ENCODE measurements around the gene ZNF221. TPM values are rescaled to one million over a fixed set of nuclear protein-coding genes. Genes with fewer than 3 reads are reported as not detected.
A peak's percentile ranks its signal among the peaks of the same experiment; 100 is the strongest.
"Not testable (repeated sequence)": the region's sequence is repeated elsewhere in the genome, so short reads cannot be mapped to it uniquely, and the experiment has no call there.

ZNF221 gene
- total RNA-seq, 1 donor from 2014 or later = 0.58 TPM

GRCh38 chr19:43934985-43935708 lies 15.9 kb upstream of the ZNF221 start, which contains the start of gene ZNF45:
Gene ZNF45, minus strand, starts transcription at chr19:43935282. Its CDS starts 13,097 bp downstream, at chr19:43922185.
- peak within 1 kb of the TSS; percentile 94 for H3K27ac Mint-ChIP-seq
- intact Hi-C loops (cut with micrococcal nuclease) = loop anchor here (1.0 to 10.0 kb wide), 7 partner anchors 16 to 272 kb away; partner anchors contain the start of genes ZNF155, ZNF221, ZNF224 and ZNF230
- H3K36me3 Mint-ChIP-seq (ENCODE audit: low read depth) = peaks cover 33% of the 10 kb centered on the region
- H3K27me3 Mint-ChIP-seq = no peaks in the 10 kb centered on the region
- peaks cover 10% of the 10 kb centered on the region for H3K4me1 Mint-ChIP-seq
- H3K4me3 Mint-ChIP-seq = peak within 1 kb of the TSS; percentile 92
- DNase-seq = peak; percentile 96
- H3K9me3 Mint-ChIP-seq = peaks cover 34% of the 10 kb centered on the region

- DNase-seq = no peak
- peaks cover 22% of the 10 kb centered on the region for H3K36me3 Mint-ChIP-seq (ENCODE audit: low read depth)
- no peaks in the 10 kb centered on the region for H3K27me3 Mint-ChIP-seq
- intact Hi-C loops (cut with micrococcal nuclease) = loop anchor here (5.0 to 10.0 kb wide), 3 partner anchors 46 to 271 kb away; partner anchors contain the start of genes ZNF155 and ZNF283
- no peak overlapping the region for H3K27ac Mint-ChIP-seq
- H3K4me3 Mint-ChIP-seq = peak overlapping the region; percentile 92
- peaks cover 10% of the 10 kb centered on the region for H3K4me1 Mint-ChIP-seq
- H3K9me3 Mint-ChIP-seq = peaks cover 31% of the 10 kb centered on the region
Observed at GRCh38 chr19:43936188-43936587, 14.8 kb upstream of the ZNF221 start.

- H3K4me1 Mint-ChIP-seq = peaks cover 2% of the 10 kb centered on the region
- H3K9me3 Mint-ChIP-seq = peaks cover 38% of the 10 kb centered on the region
- no peak overlapping the region for H3K4me3 Mint-ChIP-seq
- H3K36me3 Mint-ChIP-seq (ENCODE audit: low read depth) = no peaks in the 10 kb centered on the region
- intact Hi-C loops (cut with micrococcal nuclease) = loop anchor here (5.0 to 10.0 kb wide), 3 partner anchors 43 to 268 kb away; partner anchors contain the start of genes ZNF155 and ZNF283
- no peak for DNase-seq
- H3K27ac Mint-ChIP-seq = no peak overlapping the region
- no peaks in the 10 kb centered on the region for H3K27me3 Mint-ChIP-seq
Observed at GRCh38 chr19:43939557-43940260, 11.3 kb upstream of the ZNF221 start.

GRCh38 chr19:43940719-43941118 lies 10.3 kb upstream of the ZNF221 start:
- H3K27ac Mint-ChIP-seq = no peak overlapping the region
- intact Hi-C loops (cut with micrococcal nuclease) = no loop called here
- H3K27me3 Mint-ChIP-seq = no peaks in the 10 kb centered on the region
- peaks cover 38% of the 10 kb centered on the region for H3K9me3 Mint-ChIP-seq
- no peaks in the 10 kb centered on the region for H3K4me1 Mint-ChIP-seq
- DNase-seq = no peak
- no peaks in the 10 kb centered on the region for H3K36me3 Mint-ChIP-seq (ENCODE audit: low read depth)
- H3K4me3 Mint-ChIP-seq = no peak overlapping the region

- Mint-ChIP-seq H3K27ac (no peak overlapping the region), H3K27me3 (no peaks in the 10 kb centered on the region), H3K4me3 (no peak overlapping the region), H3K36me3 (ENCODE audit: low read depth) (peaks cover 2% of the 10 kb centered on the region), H3K4me1 (no peaks in the 10 kb centered on the region), H3K9me3 (peaks cover 38% of the 10 kb centered on the region)
- no peak for DNase-seq
- intact Hi-C loops (cut with micrococcal nuclease) = no loop called here
Observed at GRCh38 chr19:43941209-43941608, 9.8 kb upstream of the ZNF221 start.

GRCh38 chr19:43947412-43947811 lies 3.6 kb upstream of the ZNF221 start:
- H3K4me1 Mint-ChIP-seq; H3K36me3 Mint-ChIP-seq (ENCODE audit: low read depth); intact Hi-C loops (cut with micrococcal nuclease); H3K4me3 Mint-ChIP-seq; H3K27me3 Mint-ChIP-seq; DNase-seq; H3K27ac Mint-ChIP-seq: not testable (repeated sequence)
- H3K9me3 Mint-ChIP-seq = peaks cover 47% of the 10 kb centered on the region

GRCh38 chr19:43949803-43950202 lies 1.2 kb upstream of the ZNF221 start:
- Mint-ChIP-seq H3K9me3 (peaks cover 51% of the 10 kb centered on the region), H3K4me3 (peak overlapping the region; percentile 27)
- H3K4me1 Mint-ChIP-seq; H3K27me3 Mint-ChIP-seq; H3K36me3 Mint-ChIP-seq (ENCODE audit: low read depth); DNase-seq; intact Hi-C loops (cut with micrococcal nuclease); H3K27ac Mint-ChIP-seq: not testable (repeated sequence)

- Mint-ChIP-seq H3K27ac (no peak overlapping the region), H3K4me1 (no peaks in the 10 kb centered on the region), H3K27me3 (no peaks in the 10 kb centered on the region), H3K9me3 (peaks cover 25% of the 10 kb centered on the region), H3K36me3 (ENCODE audit: low read depth) (no peaks in the 10 kb centered on the region), H3K4me3 (no peak overlapping the region)
- no peak for DNase-seq
- intact Hi-C loops (cut with micrococcal nuclease) = no loop called here
Observed at GRCh38 chr19:43956827-43957226, 5.8 kb downstream of the ZNF221 start.

GRCh38 chr19:43957891-43958290 lies 6.9 kb downstream of the ZNF221 start:
- no peaks in the 10 kb centered on the region for H3K4me1 Mint-ChIP-seq
- intact Hi-C loops (cut with micrococcal nuclease) = no loop called here
- H3K27me3 Mint-ChIP-seq = no peaks in the 10 kb centered on the region
- H3K27ac Mint-ChIP-seq = no peak overlapping the region
- DNase-seq = no peak
- H3K9me3 Mint-ChIP-seq = peaks cover 27% of the 10 kb centered on the region
- H3K4me3 Mint-ChIP-seq = no peak overlapping the region
- no peaks in the 10 kb centered on the region for H3K36me3 Mint-ChIP-seq (ENCODE audit: low read depth)

- H3K27ac Mint-ChIP-seq = no peak overlapping the region
- DNase-seq = no peak
- peaks cover 34% of the 10 kb centered on the region for H3K9me3 Mint-ChIP-seq
- H3K27me3 Mint-ChIP-seq = no peaks in the 10 kb centered on the region
- H3K36me3 Mint-ChIP-seq (ENCODE audit: low read depth) = no peaks in the 10 kb centered on the region
- intact Hi-C loops (cut with micrococcal nuclease) = no loop called here
- H3K4me3 Mint-ChIP-seq = no peak overlapping the region
- H3K4me1 Mint-ChIP-seq = no peaks in the 10 kb centered on the region
Observed at GRCh38 chr19:43960411-43960810, 9.4 kb downstream of the ZNF221 start.

- H3K27me3 Mint-ChIP-seq = no peaks in the 10 kb centered on the region
- no peak overlapping the region for H3K27ac Mint-ChIP-seq
- no peak for DNase-seq
- peaks cover 5% of the 10 kb centered on the region for H3K36me3 Mint-ChIP-seq (ENCODE audit: low read depth)
- no peak overlapping the region for H3K4me3 Mint-ChIP-seq
- intact Hi-C loops (cut with micrococcal nuclease) = no loop called here
- peaks cover 32% of the 10 kb centered on the region for H3K9me3 Mint-ChIP-seq
- H3K4me1 Mint-ChIP-seq = no peaks in the 10 kb centered on the region
Observed at GRCh38 chr19:43966079-43966694, 15.2 kb downstream of the ZNF221 start.

- Mint-ChIP-seq H3K4me3 (no peak overlapping the region), H3K27me3 (no peaks in the 10 kb centered on the region), H3K9me3 (peaks cover 29% of the 10 kb centered on the region), H3K4me1 (no peaks in the 10 kb centered on the region), H3K36me3 (ENCODE audit: low read depth) (no peaks in the 10 kb centered on the region), H3K27ac (no peak overlapping the region)
- intact Hi-C loops (cut with micrococcal nuclease) = no loop called here
- no peak for DNase-seq
Observed at GRCh38 chr19:43976732-43977131, 25.7 kb downstream of the ZNF221 start.

GRCh38 chr19:43983544-43983911 lies 32.5 kb downstream of the ZNF221 start:
- no peak for DNase-seq
- Mint-ChIP-seq H3K9me3 (peaks cover 17% of the 10 kb centered on the region), H3K36me3 (ENCODE audit: low read depth) (peaks cover 21% of the 10 kb centered on the region), H3K27me3 (no peaks in the 10 kb centered on the region), H3K4me3 (peak overlapping the region; percentile 77), H3K4me1 (peaks cover 8% of the 10 kb centered on the region), H3K27ac (no peak overlapping the region)
- intact Hi-C loops (cut with micrococcal nuclease) = loop anchor here (5.0 kb wide), 1 partner anchor 46 kb away; the partner anchor contains the start of gene ZNF45
